SW480 (cell line): ENCODE measurements around the gene TMEM123.

Experiments
- DNase-seq: peaks from one replicate; pipeline ENCODE4 v3.0.0-alpha.2; 2016; ENCODE audit warnings: low spot score

The TMEM123 gene

GRCh38 chr11:102361086-102362031 lies 91.2 kb downstream of the TMEM123 start:
- DNase-seq, result no peak

GRCh38 chr11:102360681-102361080 lies 91.9 kb downstream of the TMEM123 start:
- no peak for DNase-seq

- no peak for DNase-seq
Measured at GRCh38 chr11:102359372-102359771, 93.2 kb downstream of the TMEM123 start.

DNA sequence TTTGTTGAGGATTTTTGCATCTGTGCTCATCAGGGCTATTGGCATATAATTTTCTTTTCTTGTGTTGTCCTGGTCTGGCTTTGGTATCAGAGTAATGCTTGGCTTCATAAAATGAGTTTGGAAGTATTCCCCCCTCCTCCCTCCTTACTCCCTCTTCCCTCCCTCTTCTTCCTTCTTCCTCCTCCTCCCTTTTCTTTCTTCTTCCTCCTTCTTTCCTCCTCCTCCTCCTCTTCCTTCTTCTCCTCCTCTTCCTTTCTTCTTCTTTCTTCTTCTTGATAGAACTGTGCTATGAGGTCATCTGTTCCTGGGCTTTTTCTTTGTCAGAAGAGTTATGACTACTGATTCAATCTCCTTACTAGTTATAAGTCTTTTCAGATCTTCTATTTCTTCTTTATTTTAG lies 95.4 kb downstream of the TMEM123 start:
- no peak for DNase-seq

DNA sequence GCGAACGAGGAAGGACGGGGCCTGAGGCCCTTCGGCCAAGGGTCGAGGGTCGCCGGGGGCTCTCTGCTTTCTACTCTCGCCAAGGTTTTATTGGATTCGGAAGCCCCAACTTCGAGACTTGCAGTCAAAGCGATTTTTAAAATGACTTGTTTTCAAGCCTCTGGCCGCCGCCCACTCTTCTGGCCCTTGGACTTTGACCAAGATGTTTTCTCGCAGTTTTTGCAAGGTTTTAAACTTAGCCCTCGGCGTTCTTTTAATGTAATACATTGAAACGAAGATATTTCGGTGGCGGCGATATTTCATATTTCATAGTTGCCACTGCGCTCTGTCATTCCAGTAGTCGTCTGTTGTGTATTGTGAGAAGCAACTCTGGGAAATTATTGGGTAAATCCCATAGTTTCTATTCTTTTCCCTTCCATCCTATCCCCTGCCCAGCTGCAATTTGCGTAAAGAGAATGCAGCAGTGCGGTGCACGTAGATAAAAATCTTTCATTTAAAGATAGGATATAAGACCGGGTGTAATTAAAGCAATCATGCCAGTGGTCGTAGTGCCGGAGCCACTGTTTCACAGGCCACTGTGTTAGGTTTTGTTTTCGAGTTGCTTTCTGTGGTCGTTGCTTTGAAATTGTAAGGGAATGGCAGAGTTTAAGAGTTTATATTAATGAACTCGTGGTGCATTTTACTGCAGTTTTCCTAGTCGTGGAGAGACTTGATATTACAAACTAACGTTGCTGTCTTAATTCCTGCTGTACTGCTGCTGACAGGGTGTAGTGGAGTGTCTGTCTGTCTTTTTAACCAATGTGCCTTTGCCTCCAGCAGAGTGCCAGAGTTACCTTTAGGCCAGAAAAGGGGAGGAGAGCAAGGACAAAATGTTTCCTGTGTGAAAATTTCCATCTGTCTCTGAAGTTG lies 104.8 kb downstream of the TMEM123 start:
- DNase-seq, result peak; percentile 70

- peak; percentile 92 for DNase-seq
Measured at GRCh38 chr11:102346748-102347461, 105.7 kb downstream of the TMEM123 start, which contains the start of gene BIRC2. Gene BIRC2, plus strand, starts transcription at chr11:102347214. Its CDS starts 2,641 bp downstream, at chr11:102349855.

GRCh38 chr11:102346456-102346747 lies 106.2 kb downstream of the TMEM123 start:
- no peak for DNase-seq
